HCT116 (cell line): ENCODE measurements around the gene TMEM131. TPM values are rescaled to one million over a fixed set of nuclear protein-coding genes. Genes with fewer than 3 reads are reported as not detected.
"Not testable (repeated sequence)": the region's sequence is repeated elsewhere in the genome, so short reads cannot be mapped to it uniquely, and the experiment has no call there.

ENCODE experiments used
- ATAC-seq: fragments of 200-7000 bp; cut with Tn5 transposase; 2 replicates; pipeline ENCODE4 v1.9.1; 2020; ENCODE audit warnings: mild to moderate bottlenecking, moderate library complexity
- BruUV-seq: library from RNA; stranded (reverse); fragments of 400-500 nt; replicated peaks from 2 replicates; lab custom pipeline; 2021; lab: Mats Ljungman, UMichigan
- CTCF ChIA-PET: fragments of 300-600 bp; sonication (Branson Sonifier 250); formaldehyde crosslinking; loops from one replicate; lab custom pipeline; 2021; ENCODE audit warnings: antibody characterized with exemption; lab: Charles Lee
- POLR2A ChIA-PET: fragments of 300-600, 350-600 bp; sonication (Branson Sonifier 250); formaldehyde crosslinking; loops from one replicate; lab custom pipeline; 2021; ENCODE audit warnings: antibody characterized with exemption; lab: Charles Lee
- RAD21 ChIA-PET, 2 experiments: fragments of 300-600 bp; sonication (Branson Sonifier 250); formaldehyde crosslinking; loops; one replicate each; lab custom pipeline; 2023; ENCODE audit warnings: low total read pairs in 2 of 2; ENCODE audit not compliant: uncharacterized antibody in 2 of 2, unreplicated experiment in 2 of 2, low non-redundant PET in 1 of 2; lab: Charles Lee
- DNase-seq: peaks from one replicate; pipeline ENCODE4 v3.0.0-alpha.2; 2010; ENCODE audit warnings: low read depth, low spot score
- H2AFZ ChIP-seq: fragments of 200-600 bp; shearing (Covaris generic), sonication (generic); 2 replicates; pipeline ENCODE4 v1.6.1; 2017; ENCODE audit warnings: low read depth, mixed run types, mixed read lengths, antibody characterized with exemption, low read length; ENCODE audit not compliant: poor library complexity, severe bottlenecking
- H3K27ac ChIP-seq: 2 replicates; pipeline ENCODE4 v1.5.1; 2012; ENCODE audit warnings: low read depth, low read length
- H3K27me3 ChIP-seq: fragments of 200-600 bp; sonication (generic); 2 replicates; pipeline ENCODE4 v1.6.1; 2016; ENCODE audit warnings: mixed run types, low read length, mixed read lengths; ENCODE audit not compliant: insufficient read depth
- H3K36me3 ChIP-seq, 2 experiments: fragments of 200-500 bp in 1 of 2; fragments of 200-600 bp in 1 of 2; sonication (Bioruptor generic) in 1 of 2; sonication (generic) in 1 of 2; 2 replicates each; pipeline versions ENCODE4 v1.5.1 to v1.6.1; 2014 to 2016; ENCODE audit warnings: low read length in 2 of 2, inconsistent platforms in 1 of 2, mixed read lengths in 1 of 2, mixed run types in 1 of 2; ENCODE audit not compliant: insufficient read depth in 2 of 2, control insufficient read depth in 1 of 2
- H3K4me1 ChIP-seq, 2 experiments: fragments of 200-600 bp in 1 of 2; sonication (generic) in 1 of 2; 2 replicates each; pipeline versions ENCODE4 v1.5.1 to v1.6.1; 2012 to 2017; ENCODE audit warnings: low read length in 2 of 2, inconsistent platforms in 1 of 2, mild to moderate bottlenecking in 1 of 2, mixed read lengths in 1 of 2, mixed run types in 1 of 2, moderate library complexity in 1 of 2; ENCODE audit not compliant: insufficient read depth in 2 of 2, control insufficient read depth in 1 of 2
- H3K4me2 ChIP-seq: fragments of 200-600 bp; sonication (generic); 2 replicates; pipeline ENCODE4 v1.6.1; 2017; ENCODE audit warnings: mixed run types, low read length, mixed read lengths
- H3K4me3 ChIP-seq, 2 experiments: fragments of 200-600 bp in 1 of 2; sonication (generic) in 1 of 2; replicated peaks in 1 of 2; 2 replicates each; pipeline ENCODE4 v1.5.1; 2011 to 2016; ENCODE audit warnings: low read length in 2 of 2, control low read depth in 1 of 2, low read depth in 1 of 2, mild to moderate bottlenecking in 1 of 2, mixed read lengths in 1 of 2, mixed run types in 1 of 2
- H3K79me2 ChIP-seq: fragments of 200-600 bp; sonication (generic); 2 replicates; pipeline ENCODE4 v1.6.1; 2017; ENCODE audit warnings: mild to moderate bottlenecking, mixed run types, low read length, moderate library complexity, mixed read lengths; ENCODE audit not compliant: insufficient read depth
- H3K9ac ChIP-seq: fragments of 200-600 bp; sonication (generic); 2 replicates; pipeline ENCODE4 v1.6.1; 2016; ENCODE audit warnings: low read length, mixed read lengths
- H3K9me2 ChIP-seq: fragments of 200-600 bp; sonication (generic), shearing (Covaris generic); 2 replicates; pipeline ENCODE4 v1.6.1; 2017; ENCODE audit warnings: mixed run types, mild to moderate bottlenecking, moderate library complexity; ENCODE audit not compliant: insufficient read depth
- H3K9me3 ChIP-seq, 2 experiments: fragments of 200-500 bp in 1 of 2; fragments of 200-600 bp in 1 of 2; sonication (Bioruptor generic) in 1 of 2; sonication (generic) in 1 of 2; 2 replicates each; pipeline ENCODE4 v1.6.1; 2014 to 2017; ENCODE audit warnings: low read length in 2 of 2, mixed read lengths in 2 of 2, inconsistent platforms in 1 of 2, low read depth in 1 of 2, mild to moderate bottlenecking in 1 of 2, mixed run types in 1 of 2, moderate library complexity in 1 of 2; ENCODE audit not compliant: control insufficient read depth in 1 of 2, insufficient read depth in 1 of 2
- H4K20me1 ChIP-seq: fragments of 200-600 bp; sonication (generic), shearing (Covaris generic); 2 replicates; pipeline ENCODE4 v1.6.1; 2017; ENCODE audit warnings: mixed run types, mild to moderate bottlenecking, moderate library complexity; ENCODE audit not compliant: insufficient read depth
- CEBPB ChIP-seq: IDR thresholded peaks from 2 replicates; pipeline ENCODE4 v1.6.1; 2012; ENCODE audit warnings: low read depth
- EGR1 ChIP-seq: IDR thresholded peaks from 2 replicates; pipeline ENCODE4 v1.6.1; 2012; ENCODE audit warnings: low read depth
- EZH2phosphoT487 ChIP-seq: fragments of 200-600 bp; IDR thresholded peaks from 2 replicates; pipeline ENCODE4 v1.6.1; 2018; ENCODE audit warnings: antibody characterized with exemption, borderline replicate concordance
- FOSL1 ChIP-seq: IDR thresholded peaks from 2 replicates; pipeline ENCODE4 v1.6.1; 2012; ENCODE audit warnings: low read depth
- JUND ChIP-seq: IDR thresholded peaks from 2 replicates; pipeline ENCODE4 v1.6.1; 2012
- SIN3A ChIP-seq: IDR thresholded peaks from 2 replicates; pipeline ENCODE4 v1.6.1; 2012; ENCODE audit warnings: low read depth
- SP1 ChIP-seq: IDR thresholded peaks from 2 replicates; pipeline ENCODE4 v1.6.1; 2012; ENCODE audit warnings: low read depth
- SRF ChIP-seq: IDR thresholded peaks from 2 replicates; pipeline ENCODE4 v1.6.1; 2012; ENCODE audit warnings: low read depth
- ZBTB33 ChIP-seq: IDR thresholded peaks from 2 replicates; pipeline ENCODE4 v1.6.1; 2011; ENCODE audit warnings: mild to moderate bottlenecking, low read length, moderate library complexity; ENCODE audit not compliant: insufficient replicate concordance; ENCODE audit errors: extremely low read depth
- ZFX ChIP-seq: fragments of 450-650 bp; IDR thresholded peaks from 2 replicates; pipeline ENCODE4 v1.6.1; 2017
- intact Hi-C: fragments of 100-400 bp; cut with micrococcal nuclease; formaldehyde crosslinking; loops from 2 replicates; pipeline ENCODE4 v1.10.0; 2022
- total RNA-seq: library from RNA; stranded (reverse); gene quantifications from one replicate; pipeline ENCODE4 v1.2.1, GENCODE V29; 2021; ENCODE audit not compliant: unreplicated experiment

TMEM131 gene
- total RNA-seq, 1 experiment from 2014 or later: 51.5 TPM

DNA sequence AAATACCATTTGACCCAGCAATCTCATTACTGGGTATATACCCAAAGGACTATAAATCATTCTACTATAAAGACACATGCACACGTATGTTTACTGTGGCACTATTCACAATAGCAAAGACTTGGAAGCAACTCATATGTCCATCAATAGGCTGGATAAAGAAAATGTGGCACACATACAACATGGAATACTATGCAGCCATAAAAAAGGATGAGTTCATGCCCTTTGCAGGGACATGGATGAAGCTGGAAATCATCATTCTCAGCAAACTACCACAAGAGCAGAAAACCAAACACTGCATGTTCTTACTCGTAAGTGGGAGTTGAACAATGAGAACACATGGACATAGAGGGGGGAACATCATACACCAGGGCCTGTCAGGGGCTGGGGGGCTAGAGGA, 117.4 kb downstream of the TMEM131 start:
- H3K9ac ChIP-seq, RAD21 ChIA-PET, ATAC-seq, H2AFZ ChIP-seq, H4K20me1 ChIP-seq, H3K4me2 ChIP-seq, H3K36me3 ChIP-seq, intact Hi-C loops, H3K9me3 ChIP-seq, H3K27me3 ChIP-seq, H3K27ac ChIP-seq, H3K4me1 ChIP-seq, H3K4me3 ChIP-seq, CTCF ChIA-PET, POLR2A ChIA-PET, DNase-seq, BruUV-seq, H3K9me2 ChIP-seq: not testable (repeated sequence)
- peaks cover 36% of the 10 kb centered on the region for H3K79me2 ChIP-seq

DNA sequence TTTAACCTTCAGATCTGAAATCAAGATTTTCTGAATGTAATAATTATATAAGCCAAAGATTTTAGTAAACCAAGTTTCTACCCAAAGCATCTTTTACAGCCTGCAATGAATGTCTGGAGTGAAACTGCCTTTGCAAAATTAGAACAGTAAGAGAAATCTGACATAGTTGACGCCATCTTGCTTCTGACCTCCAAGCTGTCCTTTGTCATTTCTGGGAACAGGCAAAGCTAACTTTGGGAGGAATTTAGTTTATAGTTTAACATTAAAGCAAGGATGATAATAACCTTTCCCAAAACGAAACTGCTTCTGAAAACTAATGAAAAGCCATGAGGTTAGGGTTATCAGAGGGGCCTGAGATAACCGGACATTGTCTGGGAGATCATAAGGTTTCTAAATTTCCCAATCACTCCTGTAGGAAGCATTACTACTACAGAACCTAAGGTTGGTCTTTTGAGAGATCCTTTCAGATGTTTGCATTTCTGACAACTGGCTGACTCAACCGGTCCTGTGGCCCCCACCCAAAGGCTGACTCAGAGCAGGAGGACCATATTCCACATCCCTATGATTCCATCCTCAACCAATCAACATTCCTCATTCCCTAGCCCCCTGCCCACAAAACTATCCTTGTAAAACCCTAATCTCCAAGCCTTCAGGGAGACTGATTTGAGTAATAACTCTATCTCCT, 124.5 kb downstream of the TMEM131 start:
- H3K27ac ChIP-seq: peak overlapping the region; percentile 84
- ChIA-PET CTCF (interaction anchor here (1.0 kb wide), 1 partner anchor 514 kb away, joined by 3 read pairs; no protein-coding TSS in a partner anchor), RAD21 (no interaction called here), POLR2A (interaction anchor here (1.2 to 1.4 kb wide), 2 partner anchors 14 to 125 kb away, joined by 3 to 5 read pairs; no protein-coding TSS in a partner anchor)
- peak overlapping the region in 1 of 2 experiments; percentile 41; a peak in 2 of 4 replicates for H3K4me3 ChIP-seq
- BruUV-seq: no TSS peak
- DNase-seq (peak; percentile 60), ATAC-seq (peak; percentile 3; the same call in 1 of the 2 replicates)
- H3K9me2 ChIP-seq: no peaks in the 10 kb centered on the region
- H3K9ac ChIP-seq: peak overlapping the region; percentile 58; the same call in 1 of the 2 replicates
- H3K79me2 ChIP-seq: peaks cover 54% of the 10 kb centered on the region
- H3K4me2 ChIP-seq: peak overlapping the region; percentile 70
- no peaks in the 10 kb centered on the region; a peak in 1 of 4 replicates for H3K9me3 ChIP-seq
- no peaks in the 10 kb centered on the region for H4K20me1 ChIP-seq
- H3K4me1 ChIP-seq: peaks cover 51 to 70% of the 10 kb centered on the region in 2 experiments
- intact Hi-C loops: no loop called here
- TF ChIP-seq EZH2phosphoT487: no peak
- peak; percentile 88 for TF ChIP-seq FOSL1
- TF ChIP-seq SIN3A: 0 out of 2 replicates have a peak, but pooled peaks have one; percentile 41
- TF ChIP-seq JUND: peak; percentile 77
- no peak for TF ChIP-seq ZBTB33
- TF ChIP-seq SRF: 0 out of 2 replicates have a peak, but pooled peaks have one; percentile 37
- no peak for TF ChIP-seq EGR1
- no peak for TF ChIP-seq ZFX
- TF ChIP-seq CEBPB: peak; percentile 85
- TF ChIP-seq SP1: peak; percentile 63
- no peak overlapping the region for H2AFZ ChIP-seq
- no peaks in the 10 kb centered on the region for H3K27me3 ChIP-seq
- H3K36me3 ChIP-seq: no peaks in the 10 kb centered on the region
